NOMO-1 treated with DMSO at 0.1 percent for 48 hours (cell line): ENCODE measurements around the gene ZNF672.

ENCODE experiments used
- DNase-seq: peaks from one replicate; lab custom pipeline; 2025; ENCODE audit not compliant: unreplicated experiment; lab: John Stamatoyannopoulos, UW

Gene ZNF672

DNA sequence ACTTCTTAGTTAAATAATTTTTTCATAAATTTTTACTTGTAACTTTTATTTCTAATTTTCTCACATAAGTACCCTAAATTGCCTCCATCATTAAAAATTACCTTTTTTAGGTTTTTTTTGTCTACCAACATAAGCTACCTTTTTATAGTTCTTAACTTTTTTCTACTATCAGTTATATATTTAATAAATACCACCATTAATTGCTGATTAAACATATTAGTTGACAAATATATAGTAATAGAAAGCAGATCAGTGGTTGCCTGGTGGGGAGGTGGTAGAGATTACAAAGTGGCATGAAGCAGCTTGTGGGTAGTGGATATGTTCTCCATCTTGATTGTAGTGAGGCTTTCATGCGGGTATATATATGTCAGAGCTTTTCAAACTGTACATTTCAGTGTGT, 6.2 kb upstream of the ZNF672 start:
- DNase-seq, result no peak

DNA sequence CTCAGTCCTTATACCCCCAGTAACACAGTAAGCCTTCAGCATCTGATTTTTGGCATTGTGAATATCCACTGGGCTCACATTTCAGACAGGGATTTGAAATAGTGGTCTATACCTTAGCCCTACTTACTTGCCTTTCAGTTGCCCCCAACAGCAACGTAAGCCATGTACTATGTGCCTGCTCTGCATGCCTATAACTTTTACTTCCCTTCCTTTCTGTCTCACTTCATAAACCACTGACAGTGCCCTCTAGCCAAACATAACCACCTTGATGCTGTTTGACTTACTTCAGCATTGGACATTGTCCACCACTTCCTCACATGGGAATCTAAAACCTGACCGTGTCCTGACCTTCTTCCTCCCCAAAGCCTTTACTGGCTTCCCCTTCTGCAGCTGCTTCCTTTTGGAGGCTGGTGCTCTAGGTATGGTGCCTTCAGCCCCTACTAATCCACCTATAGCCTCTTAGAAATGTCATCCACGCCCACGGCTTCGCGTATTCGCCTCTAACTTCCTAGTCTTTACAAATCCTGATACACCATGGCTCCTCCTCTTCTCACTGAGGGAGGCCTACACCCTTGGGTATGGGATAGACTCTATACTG, 3.6 kb upstream of the ZNF672 start:
- DNase-seq, result peak; percentile 57

DNA sequence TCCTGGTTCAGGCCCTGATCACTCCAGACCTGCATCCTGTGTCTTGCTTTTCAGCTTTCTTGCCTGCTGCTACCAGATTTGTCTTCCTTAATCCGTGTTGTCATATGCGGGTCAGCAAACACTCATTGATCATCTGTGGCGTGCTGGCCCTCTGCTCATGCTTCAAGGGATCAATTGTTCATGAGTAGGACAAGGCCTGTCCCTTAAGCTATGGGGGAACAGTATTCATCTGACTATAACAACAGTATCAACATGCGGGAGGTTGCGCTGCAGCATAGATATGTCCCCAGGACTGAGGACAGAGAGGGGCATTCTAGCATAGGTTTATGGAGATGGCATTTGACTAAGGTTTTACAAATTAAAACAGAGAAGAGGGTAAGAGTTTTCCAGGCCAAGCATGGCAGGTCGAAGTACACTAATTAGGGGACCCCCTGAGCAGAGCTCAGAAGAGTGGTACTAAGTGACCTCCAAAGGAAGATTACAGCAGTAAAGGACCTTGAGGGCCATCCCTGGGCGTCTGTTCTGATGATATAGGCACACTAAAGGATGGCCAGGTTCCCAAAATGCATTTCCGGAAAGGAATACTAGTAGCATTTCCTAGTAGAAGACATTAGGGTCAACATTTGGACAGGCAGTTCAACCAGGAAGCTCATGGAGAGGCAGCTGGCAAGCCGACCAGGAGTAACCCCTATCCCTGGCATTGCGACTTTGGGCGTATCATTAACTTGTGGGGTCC, 811 bp upstream of the ZNF672 start:
- DNase-seq, result no peak

DNA sequence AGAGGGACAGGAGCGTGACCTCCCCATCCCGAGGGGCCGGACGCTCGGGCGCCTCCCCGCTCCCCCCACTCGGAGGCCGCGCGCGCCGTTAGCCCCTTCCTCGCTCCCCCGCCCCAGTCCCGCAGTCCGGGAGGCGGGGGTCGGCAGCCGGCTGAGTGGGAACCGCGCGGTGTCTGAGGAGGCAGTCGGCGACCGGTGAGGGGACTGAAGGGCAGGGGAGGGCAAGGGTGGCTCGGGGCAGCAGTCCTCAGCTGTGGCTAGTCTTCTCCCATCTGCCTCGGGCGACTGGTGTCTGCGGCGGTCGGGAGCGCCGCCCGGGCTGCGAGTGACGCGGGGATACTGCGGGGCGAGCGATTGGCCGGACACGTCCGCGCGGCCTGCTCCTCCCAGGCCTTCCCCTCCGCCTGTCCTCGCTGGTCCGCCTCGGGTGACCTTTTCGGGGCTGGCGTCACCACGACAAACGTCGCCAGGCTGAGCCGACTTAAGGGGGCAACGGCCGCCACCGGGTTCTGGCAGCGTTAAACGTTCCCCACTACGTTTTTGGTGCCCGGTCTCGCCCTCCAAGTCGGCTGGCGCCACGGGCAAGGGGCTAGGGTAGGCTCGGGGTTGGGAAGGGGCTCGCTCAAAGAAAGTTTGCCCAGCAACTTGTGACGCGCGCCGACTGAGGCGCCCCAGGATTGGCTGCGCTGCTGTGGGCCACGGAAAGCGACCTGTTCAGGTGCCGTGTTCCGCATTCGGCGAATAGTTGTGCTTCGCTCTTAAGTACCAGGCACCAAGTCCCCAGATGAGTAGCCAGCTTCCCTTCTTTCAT, 538 bp downstream of the ZNF672 start:
- peak; percentile 87 for DNase-seq

DNA sequence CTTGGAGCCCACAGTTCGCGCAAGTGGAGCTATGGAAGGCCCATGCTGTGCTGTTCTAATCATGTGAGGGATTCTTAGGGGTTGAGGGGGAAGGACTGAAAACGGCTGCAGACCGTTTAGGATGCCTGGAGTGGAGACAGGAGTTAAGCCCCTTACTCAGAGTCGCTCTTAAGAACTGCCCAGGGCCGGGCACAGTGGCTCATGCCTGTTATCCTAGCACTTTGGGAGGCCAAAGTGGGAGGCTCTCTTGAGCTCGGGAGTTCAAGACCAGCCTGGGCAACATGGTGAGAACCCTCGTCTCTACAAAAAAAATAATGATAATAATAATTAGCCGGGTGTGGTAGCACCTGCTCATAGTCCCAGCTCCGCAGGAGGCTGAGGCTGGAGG, 1.1 kb downstream of the ZNF672 start:
- no peak for DNase-seq

DNA sequence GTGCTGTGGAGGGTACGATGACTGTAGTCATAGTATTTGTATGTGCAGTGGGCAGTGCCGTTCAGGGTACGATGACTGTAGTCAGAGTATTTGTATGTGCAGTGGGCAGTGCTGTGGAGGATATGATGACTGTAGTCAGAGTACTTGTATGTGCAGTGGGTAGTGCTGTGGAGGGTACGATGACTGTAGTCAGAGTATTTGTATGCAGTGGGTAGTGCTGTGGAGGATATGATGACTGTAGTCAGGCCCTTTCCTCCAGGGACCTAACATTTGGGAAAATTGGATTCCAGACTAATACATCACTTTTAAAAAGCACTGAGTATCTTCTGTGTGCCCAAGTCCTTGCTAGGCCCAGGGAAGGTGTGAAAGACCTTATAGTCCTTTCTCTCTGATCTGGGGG, 2.9 kb downstream of the ZNF672 start:
- no peak for DNase-seq

DNA sequence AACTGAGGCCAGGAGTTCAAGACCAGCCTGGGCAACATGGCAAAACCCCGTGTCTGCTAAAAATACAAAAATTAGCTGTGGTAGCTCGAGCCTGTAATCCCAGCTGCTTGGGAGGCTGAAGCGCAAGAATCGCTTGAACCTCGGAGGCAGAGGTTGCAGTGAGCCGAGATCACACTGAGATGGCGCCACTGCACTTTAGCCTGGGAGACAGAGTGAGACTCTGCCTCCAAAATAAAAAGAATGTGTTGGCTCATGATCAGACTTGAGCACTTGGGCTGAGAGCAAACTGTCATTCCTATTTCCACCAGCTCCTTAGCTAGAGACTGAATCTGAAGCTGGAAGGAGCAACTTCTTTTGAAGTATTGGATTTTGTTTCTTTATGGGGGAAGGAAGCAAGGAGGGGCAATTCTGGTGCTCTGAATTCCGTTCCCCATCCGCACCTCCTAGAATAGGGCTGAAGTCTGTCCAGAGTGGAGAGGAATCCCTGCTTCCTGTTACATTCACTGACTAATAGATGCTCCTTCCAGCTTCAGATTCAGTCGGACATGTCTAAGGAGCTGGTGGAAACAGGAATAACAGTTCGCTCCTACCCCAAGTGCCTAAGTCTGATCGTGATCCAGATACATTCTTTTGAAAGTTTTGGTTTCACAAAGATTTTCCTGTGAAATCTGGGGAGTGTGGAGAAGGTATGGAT, 3.8 kb downstream of the ZNF672 start:
- peak; percentile 37 for DNase-seq

DNA sequence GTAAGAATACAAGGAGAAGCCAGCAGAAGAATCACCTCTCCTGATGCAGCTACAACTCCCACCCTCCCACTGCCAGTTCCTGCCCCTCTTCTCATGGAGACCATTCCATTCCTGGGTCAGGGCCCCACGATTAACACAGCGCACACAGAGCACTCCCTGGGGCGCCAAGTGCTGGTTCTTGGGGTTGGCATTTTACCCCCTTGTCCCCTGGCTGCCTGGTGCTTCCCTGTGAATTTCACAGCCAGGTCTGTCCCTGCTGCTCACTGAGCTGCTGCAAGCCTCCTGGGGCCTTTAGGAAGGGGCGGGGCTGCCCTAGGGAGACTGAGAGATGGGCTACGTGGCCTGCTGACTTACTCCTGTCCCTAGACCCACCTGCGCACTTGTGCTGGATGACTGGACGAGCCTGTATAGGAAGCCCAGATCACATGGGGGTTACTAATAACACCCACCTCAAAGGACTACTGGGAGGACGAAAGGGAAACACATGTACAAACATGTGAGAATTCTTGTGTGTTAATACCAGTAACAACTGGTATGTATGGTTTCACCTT, 4.8 kb downstream of the ZNF672 start:
- DNase-seq, result no peak

DNA sequence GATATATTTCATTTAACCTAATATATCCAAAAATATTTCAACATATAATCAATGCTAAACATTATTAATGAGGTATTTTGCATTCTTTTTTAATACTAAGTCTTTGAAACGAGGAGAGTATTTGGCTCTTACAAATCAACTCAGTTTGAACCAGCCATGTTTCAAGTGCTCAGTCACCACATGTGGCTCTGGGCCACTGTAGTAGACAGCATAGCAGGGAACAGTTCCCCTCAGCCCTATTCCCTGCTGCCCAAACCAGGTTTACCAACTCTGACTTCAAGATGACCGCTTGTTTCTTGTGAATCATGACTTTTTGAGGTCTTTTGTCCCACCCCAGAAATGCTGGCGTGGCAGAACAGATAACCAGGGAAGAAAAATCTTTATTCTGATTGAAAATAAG, 5.7 kb downstream of the ZNF672 start:
- DNase-seq, result no peak

DNA sequence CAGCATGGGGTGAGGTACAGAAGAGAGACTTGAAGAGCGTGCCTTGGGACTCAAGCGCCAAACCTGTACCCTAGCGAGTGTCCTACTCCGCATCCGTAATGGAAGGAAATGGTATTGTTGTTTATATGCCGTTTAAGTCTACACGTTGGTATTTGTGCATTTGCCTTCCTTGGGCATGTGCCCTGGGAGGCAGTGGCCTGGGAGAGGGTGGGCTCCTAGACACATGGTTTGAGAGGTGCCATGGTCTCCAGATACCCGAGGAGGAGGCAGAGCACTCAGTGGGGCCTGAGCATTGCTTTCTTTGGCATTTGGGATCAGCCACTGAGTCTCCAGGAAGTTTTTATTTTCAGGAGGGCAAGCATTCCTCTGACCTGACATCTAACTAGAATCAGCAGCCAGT, 6.5 kb downstream of the ZNF672 start:
- DNase-seq, result no peak

DNA sequence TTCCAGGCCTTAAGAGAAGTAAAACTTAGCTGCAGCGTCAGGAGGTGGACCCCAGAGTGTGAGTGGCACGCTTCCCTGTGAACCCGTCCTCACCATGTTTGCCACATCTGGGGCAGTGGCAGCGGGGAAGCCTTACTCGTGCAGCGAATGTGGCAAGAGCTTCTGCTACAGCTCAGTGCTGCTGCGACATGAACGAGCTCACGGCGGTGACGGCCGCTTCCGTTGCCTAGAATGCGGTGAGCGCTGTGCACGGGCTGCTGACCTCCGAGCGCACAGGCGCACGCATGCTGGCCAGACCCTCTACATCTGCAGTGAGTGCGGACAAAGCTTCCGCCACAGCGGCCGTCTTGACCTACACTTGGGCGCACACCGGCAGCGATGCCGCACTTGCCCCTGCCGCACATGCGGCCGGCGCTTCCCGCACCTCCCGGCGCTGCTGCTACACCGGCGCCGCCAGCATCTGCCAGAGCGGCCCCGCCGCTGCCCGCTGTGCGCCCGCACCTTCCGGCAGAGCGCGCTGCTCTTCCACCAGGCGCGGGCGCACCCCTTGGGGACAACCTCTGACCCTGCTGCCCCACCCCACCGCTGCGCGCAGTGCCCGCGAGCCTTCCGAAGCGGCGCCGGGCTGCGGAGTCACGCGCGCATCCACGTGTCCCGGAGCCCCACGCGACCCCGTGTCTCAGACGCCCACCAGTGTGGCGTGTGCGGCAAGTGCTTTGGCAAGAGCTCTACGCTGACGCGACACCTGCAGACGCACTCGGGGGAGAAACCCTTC, 9.3 kb downstream of the ZNF672 start:
- DNase-seq, result no peak

DNA sequence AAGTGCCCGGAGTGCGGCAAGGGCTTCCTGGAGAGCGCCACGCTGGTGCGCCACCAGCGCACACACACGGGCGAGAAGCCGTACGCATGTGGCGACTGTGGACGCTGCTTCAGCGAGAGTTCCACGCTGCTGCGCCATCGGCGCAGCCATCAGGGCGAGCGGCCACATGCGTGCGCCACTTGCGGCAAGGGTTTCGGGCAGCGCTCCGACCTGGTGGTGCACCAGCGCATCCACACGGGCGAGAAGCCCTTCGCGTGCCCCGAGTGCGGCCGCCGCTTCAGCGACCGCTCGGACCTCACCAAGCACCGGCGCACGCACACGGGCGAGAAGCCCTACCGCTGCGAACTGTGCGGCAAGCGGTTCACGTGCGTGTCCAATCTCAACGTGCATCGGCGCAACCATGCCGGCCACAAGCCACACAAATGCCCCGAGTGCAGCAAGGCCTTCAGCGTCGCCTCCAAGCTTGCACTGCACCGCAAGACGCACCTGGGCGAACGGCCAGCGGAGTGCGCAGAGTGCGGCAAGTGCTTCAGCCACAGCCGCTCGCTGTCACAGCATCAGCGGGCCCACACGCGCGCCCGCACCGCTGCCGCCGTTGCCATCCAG, 10.0 kb downstream of the ZNF672 start:
- DNase-seq, result no peak

DNA sequence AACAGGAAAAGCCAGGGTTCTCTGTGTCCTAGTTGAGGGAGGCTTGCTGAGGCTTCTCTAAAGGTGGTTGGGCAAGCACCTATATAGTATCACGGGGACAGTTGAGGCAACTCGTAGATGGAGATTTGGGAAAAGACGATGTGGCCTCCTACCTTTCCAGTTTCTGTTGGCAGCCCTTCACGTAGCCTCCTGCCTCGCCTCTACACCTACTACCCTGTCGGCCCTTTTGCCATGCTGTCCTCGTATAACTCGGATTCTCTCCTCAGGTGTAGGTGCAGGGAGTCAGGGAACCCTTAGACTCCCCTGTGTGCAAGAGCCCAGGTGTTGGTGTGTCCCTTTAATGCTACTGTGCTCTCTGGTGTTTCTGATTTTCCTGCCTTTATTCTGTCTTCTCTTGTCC, 10.6 kb downstream of the ZNF672 start:
- no peak for DNase-seq

DNA sequence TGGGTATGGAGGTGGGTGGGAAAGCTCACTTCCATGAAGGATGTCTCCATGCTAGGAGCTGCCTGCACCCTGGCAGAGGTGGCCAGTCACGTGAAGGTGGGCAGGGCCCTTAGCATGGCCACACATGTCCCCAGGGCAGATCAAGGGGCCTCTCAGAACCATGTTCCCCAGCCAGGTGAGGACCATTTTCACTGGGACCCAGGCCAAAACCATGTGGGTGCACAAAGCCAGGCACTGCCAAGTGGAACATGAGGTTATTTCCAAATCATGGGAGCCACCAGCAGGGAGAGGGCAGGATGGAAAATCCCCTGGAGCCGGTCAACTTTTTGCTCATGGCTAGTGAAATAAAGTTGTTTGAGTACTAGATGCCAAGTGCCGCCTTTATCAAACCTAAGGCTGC, 11.1 kb downstream of the ZNF672 start:
- DNase-seq, result no peak

DNA sequence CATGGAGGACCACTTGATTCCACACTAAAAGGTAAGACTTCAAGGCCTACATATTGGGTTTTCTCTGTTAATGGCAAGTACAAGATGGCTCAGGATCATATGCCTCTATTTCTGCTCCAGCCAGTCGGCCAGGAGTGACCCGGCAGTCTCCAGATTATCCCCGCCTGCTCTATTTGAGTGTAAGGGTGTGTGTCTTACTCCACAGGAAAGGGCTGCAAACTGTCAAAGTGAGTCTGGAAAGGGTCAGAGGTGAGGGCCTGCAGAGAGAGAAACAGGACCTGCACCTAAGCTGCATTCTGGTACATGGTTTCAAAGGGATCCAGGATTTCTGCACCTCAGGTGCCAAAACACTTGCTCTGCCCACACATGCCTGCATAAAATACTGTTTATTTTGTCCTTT, 11.6 kb downstream of the ZNF672 start:
- DNase-seq, result no peak

DNA sequence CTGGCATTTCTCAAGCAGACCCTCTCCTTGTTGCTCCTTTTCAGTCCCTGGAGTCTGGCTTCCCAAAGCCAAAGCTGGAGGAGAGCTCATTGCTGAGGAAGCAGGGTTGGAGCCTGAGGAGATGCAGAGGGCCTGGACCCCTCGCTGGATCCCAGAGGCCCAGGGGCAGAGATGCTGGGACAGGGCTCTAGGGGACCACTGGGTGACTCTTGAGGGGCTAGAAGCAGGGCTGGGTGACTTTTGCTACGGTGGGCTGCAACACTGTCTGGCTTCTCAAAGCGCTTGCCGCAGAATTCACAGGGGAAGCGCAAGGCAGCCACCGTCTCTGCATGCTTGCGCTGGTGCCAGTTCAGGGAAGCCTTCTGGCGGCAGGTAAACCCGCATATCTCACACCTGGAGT, 12.1 kb downstream of the ZNF672 start:
- DNase-seq, result no peak

DNA sequence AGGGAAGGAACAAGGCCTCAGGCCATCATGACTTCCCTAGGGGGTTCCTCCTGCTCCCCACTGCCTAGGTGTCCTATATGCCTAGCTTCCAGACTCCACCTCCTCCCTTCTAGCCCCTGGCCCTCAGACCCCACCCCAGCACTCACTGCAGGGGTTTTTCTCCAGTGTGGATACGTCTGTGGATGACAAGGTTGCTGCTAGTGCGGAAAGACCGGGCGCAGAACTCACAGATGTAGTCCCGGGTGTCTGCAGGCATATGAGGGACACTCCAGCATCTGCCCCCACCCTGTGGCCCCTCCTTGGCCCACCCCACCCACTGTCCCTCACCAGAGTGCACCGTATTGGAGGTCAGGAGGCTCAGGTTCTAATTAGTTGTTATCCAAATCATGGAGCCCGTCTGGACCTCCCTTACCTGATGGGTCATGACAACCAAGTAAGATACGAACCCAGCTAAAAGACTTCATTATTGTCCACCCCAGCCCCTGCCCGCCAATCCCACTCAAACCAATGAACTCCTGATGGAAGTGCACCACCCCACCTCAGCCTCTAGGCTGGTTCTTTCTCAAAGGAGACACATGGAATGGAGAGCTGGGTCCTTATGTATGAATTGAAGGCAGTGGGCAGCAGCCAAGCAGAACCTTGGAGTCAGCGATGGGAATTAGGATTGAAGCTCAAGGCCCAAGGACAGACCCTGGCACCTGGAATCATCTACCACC, 12.7 kb downstream of the ZNF672 start:
- no peak for DNase-seq

DNA sequence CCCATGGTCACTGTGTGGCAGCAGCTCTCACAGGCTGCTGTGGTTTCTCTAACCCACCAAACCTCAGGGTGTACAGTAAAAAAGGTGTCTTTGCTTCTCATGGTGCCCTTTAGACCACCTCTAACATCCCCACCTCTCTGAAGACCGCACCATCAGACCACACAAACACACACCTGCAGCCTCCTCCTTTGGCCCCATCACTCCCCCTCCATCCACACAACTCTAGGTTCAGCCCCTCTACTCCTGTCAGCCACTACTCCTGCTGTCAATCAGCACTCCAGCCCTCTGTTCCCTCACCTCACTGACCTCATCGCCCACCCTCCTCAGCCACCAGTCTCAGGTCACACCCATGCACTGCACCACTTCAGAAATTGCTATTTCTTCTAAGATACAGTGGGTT, 13.4 kb downstream of the ZNF672 start:
- DNase-seq, result no peak
